GM23338 (cell line): ENCODE data around the gene MPP1.

Experiments used
- CREB1 ChIP-seq: fragments of 250-450 bp; sonication (Bioruptor Pico); IDR thresholded peaks from 2 replicates; pipeline ENCODE4 v1.5.0; 2020; ENCODE audit warnings: low read depth, mild to moderate bottlenecking, moderate library complexity
- EZH2 ChIP-seq: fragments of 200-600 bp; sonication (generic); IDR thresholded peaks from one replicate; pipeline ENCODE4 v1.8.0; 2017; ENCODE audit warnings: antibody characterized with exemption, mild to moderate bottlenecking, low read depth; ENCODE audit not compliant: unreplicated experiment
- EZH2phosphoT487 ChIP-seq: fragments of 200-600 bp; sonication (generic); IDR thresholded peaks from one replicate; pipeline ENCODE4 v1.8.1; 2018; ENCODE audit warnings: antibody characterized with exemption; ENCODE audit not compliant: unreplicated experiment
- JUNB ChIP-seq: IDR thresholded peaks from one replicate; pipeline ENCODE4 v1.6.1; 2016; ENCODE audit warnings: antibody characterized with exemption; ENCODE audit not compliant: unreplicated experiment
- NANOG ChIP-seq: IDR thresholded peaks from 2 replicates; pipeline ENCODE4 v1.6.1; 2016; ENCODE audit warnings: antibody characterized with exemption, borderline replicate concordance
- POLR2AphosphoS5 ChIP-seq: IDR thresholded peaks from 2 replicates; pipeline ENCODE4 v1.6.1; 2016; ENCODE audit warnings: antibody characterized with exemption, low read depth
- ZNF114 ChIP-seq: fragments of 250-450 bp; sonication (Bioruptor Pico); IDR thresholded peaks from 2 replicates; pipeline ENCODE4 v1.5.0; 2020; ENCODE audit warnings: mild to moderate bottlenecking, moderate library complexity
- ZNF331 ChIP-seq: fragments of 250-450 bp; sonication (Bioruptor Pico); IDR thresholded peaks from 2 replicates; pipeline ENCODE4 v1.5.0; 2020; ENCODE audit warnings: low read depth, mild to moderate bottlenecking, moderate library complexity
- TF ChIP-seq, protein P1 (sequence below), 2 experiments: fragments of 200-600 bp in 1 of 2; sonication (generic) in 1 of 2; conservative IDR thresholded peaks; 2 replicates each; pipeline versions ENCODE4 v1.5.1 to v1.6.1; 2016 to 2017; ENCODE audit warnings: antibody characterized with exemption in 2 of 2, low read depth in 2 of 2, mild to moderate bottlenecking in 2 of 2, moderate library complexity in 1 of 2
- TF ChIP-seq, protein P2 (sequence below): IDR thresholded peaks from one replicate; pipeline ENCODE4 v1.6.1; 2018; ENCODE audit warnings: antibody characterized with exemption; ENCODE audit not compliant: unreplicated experiment
- TF ChIP-seq, protein P3 (sequence below): fragments of 250-450 bp; sonication (Bioruptor Pico); IDR thresholded peaks from 2 replicates; pipeline ENCODE4 v1.5.0; 2020; ENCODE audit warnings: mild to moderate bottlenecking, moderate library complexity

DNA sequence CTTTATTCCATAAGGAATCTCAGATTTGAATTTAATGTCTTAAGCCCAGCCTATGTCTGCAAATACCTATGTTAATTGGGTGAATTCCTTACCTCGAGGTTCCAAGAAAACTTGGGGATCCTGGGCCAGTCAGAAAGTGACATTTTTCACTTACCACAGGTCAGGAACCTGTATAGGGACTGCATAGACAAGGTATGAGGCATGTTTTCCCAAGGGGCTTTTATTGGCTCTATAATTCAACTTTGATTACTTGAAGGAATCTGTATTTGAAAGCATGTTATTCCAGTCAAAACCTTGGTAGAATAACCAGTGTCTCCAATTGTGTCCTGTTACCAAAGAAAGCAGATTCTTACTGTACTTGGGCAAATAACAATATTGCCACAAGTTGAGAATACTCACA lies 8.5 kb upstream of the MPP1 start:
- TF ChIP-seq, protein P1, sequence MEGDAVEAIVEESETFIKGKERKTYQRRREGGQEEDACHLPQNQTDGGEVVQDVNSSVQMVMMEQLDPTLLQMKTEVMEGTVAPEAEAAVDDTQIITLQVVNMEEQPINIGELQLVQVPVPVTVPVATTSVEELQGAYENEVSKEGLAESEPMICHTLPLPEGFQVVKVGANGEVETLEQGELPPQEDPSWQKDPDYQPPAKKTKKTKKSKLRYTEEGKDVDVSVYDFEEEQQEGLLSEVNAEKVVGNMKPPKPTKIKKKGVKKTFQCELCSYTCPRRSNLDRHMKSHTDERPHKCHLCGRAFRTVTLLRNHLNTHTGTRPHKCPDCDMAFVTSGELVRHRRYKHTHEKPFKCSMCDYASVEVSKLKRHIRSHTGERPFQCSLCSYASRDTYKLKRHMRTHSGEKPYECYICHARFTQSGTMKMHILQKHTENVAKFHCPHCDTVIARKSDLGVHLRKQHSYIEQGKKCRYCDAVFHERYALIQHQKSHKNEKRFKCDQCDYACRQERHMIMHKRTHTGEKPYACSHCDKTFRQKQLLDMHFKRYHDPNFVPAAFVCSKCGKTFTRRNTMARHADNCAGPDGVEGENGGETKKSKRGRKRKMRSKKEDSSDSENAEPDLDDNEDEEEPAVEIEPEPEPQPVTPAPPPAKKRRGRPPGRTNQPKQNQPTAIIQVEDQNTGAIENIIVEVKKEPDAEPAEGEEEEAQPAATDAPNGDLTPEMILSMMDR (conservative IDR thresholded peaks at IDR 0.05; ENCODE audit: low read depth in 2 of 2): no peak
- TF ChIP-seq EZH2phosphoT487 (no peak), JUNB (no peak), EZH2 (no peak), POLR2AphosphoS5 (no peak), CREB1 (CRISPR knock-in tag) (no peak), ZNF331 (CRISPR knock-in tag) (no peak), ZNF114 (CRISPR knock-in tag) (no peak), NANOG (no peak)
- TF ChIP-seq, protein P2, sequence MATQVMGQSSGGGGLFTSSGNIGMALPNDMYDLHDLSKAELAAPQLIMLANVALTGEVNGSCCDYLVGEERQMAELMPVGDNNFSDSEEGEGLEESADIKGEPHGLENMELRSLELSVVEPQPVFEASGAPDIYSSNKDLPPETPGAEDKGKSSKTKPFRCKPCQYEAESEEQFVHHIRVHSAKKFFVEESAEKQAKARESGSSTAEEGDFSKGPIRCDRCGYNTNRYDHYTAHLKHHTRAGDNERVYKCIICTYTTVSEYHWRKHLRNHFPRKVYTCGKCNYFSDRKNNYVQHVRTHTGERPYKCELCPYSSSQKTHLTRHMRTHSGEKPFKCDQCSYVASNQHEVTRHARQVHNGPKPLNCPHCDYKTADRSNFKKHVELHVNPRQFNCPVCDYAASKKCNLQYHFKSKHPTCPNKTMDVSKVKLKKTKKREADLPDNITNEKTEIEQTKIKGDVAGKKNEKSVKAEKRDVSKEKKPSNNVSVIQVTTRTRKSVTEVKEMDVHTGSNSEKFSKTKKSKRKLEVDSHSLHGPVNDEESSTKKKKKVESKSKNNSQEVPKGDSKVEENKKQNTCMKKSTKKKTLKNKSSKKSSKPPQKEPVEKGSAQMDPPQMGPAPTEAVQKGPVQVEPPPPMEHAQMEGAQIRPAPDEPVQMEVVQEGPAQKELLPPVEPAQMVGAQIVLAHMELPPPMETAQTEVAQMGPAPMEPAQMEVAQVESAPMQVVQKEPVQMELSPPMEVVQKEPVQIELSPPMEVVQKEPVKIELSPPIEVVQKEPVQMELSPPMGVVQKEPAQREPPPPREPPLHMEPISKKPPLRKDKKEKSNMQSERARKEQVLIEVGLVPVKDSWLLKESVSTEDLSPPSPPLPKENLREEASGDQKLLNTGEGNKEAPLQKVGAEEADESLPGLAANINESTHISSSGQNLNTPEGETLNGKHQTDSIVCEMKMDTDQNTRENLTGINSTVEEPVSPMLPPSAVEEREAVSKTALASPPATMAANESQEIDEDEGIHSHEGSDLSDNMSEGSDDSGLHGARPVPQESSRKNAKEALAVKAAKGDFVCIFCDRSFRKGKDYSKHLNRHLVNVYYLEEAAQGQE: no peak
- TF ChIP-seq, protein P3, sequence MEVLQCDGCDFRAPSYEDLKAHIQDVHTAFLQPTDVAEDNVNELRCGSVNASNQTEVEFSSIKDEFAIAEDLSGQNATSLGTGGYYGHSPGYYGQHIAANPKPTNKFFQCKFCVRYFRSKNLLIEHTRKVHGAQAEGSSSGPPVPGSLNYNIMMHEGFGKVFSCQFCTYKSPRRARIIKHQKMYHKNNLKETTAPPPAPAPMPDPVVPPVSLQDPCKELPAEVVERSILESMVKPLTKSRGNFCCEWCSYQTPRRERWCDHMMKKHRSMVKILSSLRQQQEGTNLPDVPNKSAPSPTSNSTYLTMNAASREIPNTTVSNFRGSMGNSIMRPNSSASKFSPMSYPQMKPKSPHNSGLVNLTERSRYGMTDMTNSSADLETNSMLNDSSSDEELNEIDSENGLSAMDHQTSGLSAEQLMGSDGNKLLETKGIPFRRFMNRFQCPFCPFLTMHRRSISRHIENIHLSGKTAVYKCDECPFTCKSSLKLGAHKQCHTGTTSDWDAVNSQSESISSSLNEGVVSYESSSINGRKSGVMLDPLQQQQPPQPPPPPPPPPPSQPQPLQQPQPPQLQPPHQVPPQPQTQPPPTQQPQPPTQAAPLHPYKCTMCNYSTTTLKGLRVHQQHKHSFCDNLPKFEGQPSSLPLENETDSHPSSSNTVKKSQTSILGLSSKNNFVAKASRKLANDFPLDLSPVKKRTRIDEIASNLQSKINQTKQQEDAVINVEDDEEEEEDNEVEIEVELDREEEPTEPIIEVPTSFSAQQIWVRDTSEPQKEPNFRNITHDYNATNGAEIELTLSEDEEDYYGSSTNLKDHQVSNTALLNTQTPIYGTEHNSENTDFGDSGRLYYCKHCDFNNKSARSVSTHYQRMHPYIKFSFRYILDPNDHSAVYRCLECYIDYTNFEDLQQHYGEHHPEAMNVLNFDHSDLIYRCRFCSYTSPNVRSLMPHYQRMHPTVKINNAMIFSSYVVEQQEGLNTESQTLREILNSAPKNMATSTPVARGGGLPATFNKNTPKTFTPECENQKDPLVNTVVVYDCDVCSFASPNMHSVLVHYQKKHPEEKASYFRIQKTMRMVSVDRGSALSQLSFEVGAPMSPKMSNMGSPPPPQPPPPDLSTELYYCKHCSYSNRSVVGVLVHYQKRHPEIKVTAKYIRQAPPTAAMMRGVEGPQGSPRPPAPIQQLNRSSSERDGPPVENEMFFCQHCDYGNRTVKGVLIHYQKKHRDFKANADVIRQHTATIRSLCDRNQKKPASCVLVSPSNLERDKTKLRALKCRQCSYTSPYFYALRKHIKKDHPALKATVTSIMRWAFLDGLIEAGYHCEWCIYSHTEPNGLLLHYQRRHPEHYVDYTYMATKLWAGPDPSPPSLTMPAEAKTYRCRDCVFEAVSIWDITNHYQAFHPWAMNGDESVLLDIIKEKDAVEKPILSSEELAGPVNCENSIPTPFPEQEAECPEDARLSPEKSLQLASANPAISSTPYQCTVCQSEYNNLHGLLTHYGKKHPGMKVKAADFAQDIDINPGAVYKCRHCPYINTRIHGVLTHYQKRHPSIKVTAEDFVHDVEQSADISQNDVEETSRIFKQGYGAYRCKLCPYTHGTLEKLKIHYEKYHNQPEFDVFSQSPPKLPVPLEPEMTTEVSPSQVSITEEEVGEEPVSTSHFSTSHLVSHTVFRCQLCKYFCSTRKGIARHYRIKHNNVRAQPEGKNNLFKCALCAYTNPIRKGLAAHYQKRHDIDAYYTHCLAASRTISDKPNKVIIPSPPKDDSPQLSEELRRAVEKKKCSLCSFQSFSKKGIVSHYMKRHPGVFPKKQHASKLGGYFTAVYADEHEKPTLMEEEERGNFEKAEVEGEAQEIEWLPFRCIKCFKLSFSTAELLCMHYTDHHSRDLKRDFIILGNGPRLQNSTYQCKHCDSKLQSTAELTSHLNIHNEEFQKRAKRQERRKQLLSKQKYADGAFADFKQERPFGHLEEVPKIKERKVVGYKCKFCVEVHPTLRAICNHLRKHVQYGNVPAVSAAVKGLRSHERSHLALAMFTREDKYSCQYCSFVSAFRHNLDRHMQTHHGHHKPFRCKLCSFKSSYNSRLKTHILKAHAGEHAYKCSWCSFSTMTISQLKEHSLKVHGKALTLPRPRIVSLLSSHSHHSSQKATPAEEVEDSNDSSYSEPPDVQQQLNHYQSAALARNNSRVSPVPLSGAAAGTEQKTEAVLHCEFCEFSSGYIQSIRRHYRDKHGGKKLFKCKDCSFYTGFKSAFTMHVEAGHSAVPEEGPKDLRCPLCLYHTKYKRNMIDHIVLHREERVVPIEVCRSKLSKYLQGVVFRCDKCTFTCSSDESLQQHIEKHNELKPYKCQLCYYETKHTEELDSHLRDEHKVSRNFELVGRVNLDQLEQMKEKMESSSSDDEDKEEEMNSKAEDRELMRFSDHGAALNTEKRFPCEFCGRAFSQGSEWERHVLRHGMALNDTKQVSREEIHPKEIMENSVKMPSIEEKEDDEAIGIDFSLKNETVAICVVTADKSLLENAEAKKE (CRISPR knock-in tag): no peak
